D721Med (cell line): Measurements from ENCODE around the gene RARRES1.

Experiments
- DNase-seq: peaks from one replicate; pipeline ENCODE4 v3.0.0; 2011; ENCODE audit warnings: low spot score; ENCODE audit not compliant: insufficient read length
- FAIRE-seq: peaks from 2 replicates; lab custom pipeline; 2011; peaks lifted over from hg19 to GRCh38; lab: Jason Lieb, UNC
- CTCF ChIP-seq: IDR thresholded peaks from 2 replicates; pipeline ENCODE4 v1.5.1; 2012; ENCODE audit warnings: mild to moderate bottlenecking, control low read depth; ENCODE audit not compliant: insufficient read depth; ENCODE audit errors: missing control alignments

RARRES1 gene

DNA sequence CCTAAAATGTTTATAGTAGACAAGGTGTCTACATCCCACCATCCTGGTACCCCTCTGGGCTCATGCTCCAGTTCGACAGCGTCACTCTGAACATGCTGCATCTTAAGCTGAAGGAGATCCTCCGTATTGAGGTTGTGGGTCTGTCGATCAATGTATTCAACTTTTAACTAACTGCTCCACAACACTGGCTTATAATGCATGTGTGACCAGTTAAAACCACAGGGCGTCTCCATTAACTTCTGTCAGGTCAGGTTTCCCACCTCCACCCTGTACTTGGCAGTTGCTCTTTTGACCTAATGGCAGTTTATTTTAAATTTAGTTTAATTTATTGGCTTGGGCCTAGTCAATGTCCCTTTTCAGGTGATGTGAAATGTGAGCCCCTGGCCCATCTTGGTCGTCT is 17.8 kb upstream of the RARRES1 start:
- FAIRE-seq (no peak), DNase-seq (no peak)
- no peak for TF ChIP-seq CTCF

GRCh38 chr3:158749526-158749925 is 17.3 kb upstream of the RARRES1 start:
- no peak for TF ChIP-seq CTCF
- DNase-seq (no peak), FAIRE-seq (no peak)

- TF ChIP-seq CTCF: no peak
- no peak for FAIRE-seq
- no peak for DNase-seq
Measured at GRCh38 chr3:158748237-158748828, 16.1 kb upstream of the RARRES1 start.

DNA sequence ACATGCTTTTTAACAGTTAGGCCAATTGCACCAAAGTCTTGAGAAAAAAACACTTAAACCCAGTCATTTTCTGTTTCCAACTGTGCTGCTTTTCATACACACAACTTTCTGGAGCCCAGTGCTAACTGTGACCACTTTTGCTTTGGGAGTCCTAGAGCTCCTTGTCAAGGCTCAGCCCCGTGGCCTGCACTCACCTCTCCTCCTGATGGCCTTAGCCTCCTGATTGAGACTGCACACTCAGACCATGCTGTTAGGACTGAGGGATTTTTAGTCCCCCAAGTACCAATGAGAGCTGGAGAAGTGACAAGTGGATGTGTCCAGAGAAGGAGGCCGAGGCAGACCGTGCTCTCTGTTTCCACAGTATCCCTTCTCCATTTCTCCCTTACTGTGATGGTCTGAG is 15.2 kb upstream of the RARRES1 start:
- no peak for TF ChIP-seq CTCF
- FAIRE-seq (no peak), DNase-seq (no peak)

DNA sequence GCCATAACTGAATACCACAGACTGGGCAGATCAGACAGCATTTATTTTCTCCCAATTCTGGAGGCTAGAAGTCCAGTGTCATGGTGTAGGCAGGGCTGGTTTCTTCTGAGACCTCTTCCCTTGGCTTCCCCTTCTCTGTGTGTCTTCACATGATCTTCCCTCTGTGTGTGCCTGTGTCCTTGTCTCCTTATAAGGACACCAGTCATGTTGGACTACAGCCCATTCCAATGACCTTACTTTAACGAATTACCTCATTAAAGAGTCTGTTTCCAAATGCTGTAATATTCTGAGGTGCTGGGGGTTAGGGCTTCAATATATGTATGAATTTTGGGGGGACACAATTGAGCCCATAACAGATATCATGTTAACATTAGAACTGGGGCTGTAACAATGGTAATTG is 13.3 kb upstream of the RARRES1 start:
- no peak for TF ChIP-seq CTCF
- DNase-seq (no peak), FAIRE-seq (no peak)

- no peak for TF ChIP-seq CTCF
- DNase-seq (no peak), FAIRE-seq (no peak)
Measured at GRCh38 chr3:158744567-158745288, 12.5 kb upstream of the RARRES1 start.
